HCT116 (cell line): ENCODE results near the gene DCD.

Experiments
- CTCF ChIP-seq, 3 experiments: fragments of 200-600 bp in 1 of 3; sonication (generic) in 1 of 3; IDR thresholded peaks in 2 of 3; conservative IDR thresholded peaks in 1 of 3; 2 replicates each; pipeline ENCODE4 v1.5.1; 2012 to 2017; ENCODE audit warnings: low read depth in 2 of 3, low read length in 2 of 3, antibody characterized with exemption in 1 of 3, borderline replicate concordance in 1 of 3, control low read depth in 1 of 3, mild to moderate bottlenecking in 1 of 3, mixed read lengths in 1 of 3, mixed run types in 1 of 3, moderate library complexity in 1 of 3; ENCODE audit not compliant: insufficient read depth in 1 of 3
- EGR1 ChIP-seq: IDR thresholded peaks from 2 replicates; pipeline ENCODE4 v1.6.1; 2012; ENCODE audit warnings: low read depth
- EZH2 ChIP-seq: fragments of 200-600 bp; sonication (generic); IDR thresholded peaks from 2 replicates; pipeline ENCODE4 v1.6.1; 2017; ENCODE audit warnings: antibody characterized with exemption, mixed run types
- JUND ChIP-seq: IDR thresholded peaks from 2 replicates; pipeline ENCODE4 v1.6.1; 2012
- MAX ChIP-seq: IDR thresholded peaks from 2 replicates; pipeline ENCODE4 v1.6.1; 2012
- POLR2A ChIP-seq: IDR thresholded peaks from 2 replicates; pipeline ENCODE4 v1.7.0; 2011; ENCODE audit warnings: borderline replicate concordance; ENCODE audit not compliant: insufficient read depth, insufficient read length; ENCODE audit errors: extremely low read depth
- POLR2AphosphoS5 ChIP-seq: IDR thresholded peaks from 2 replicates; pipeline ENCODE4 v1.6.1; 2011; ENCODE audit warnings: mild to moderate bottlenecking, low read depth, low read length, moderate library complexity
- RAD21 ChIP-seq: IDR thresholded peaks from 2 replicates; pipeline ENCODE4 v1.6.1; 2012; ENCODE audit warnings: low read depth, mild to moderate bottlenecking
- REST ChIP-seq: IDR thresholded peaks from 2 replicates; pipeline ENCODE4 v1.6.1; 2012; ENCODE audit warnings: low read depth
- SIN3A ChIP-seq: IDR thresholded peaks from 2 replicates; pipeline ENCODE4 v1.6.1; 2012; ENCODE audit warnings: low read depth
- ZNF274 ChIP-seq: fragments of 200-500 bp; sonication (Bioruptor generic); IDR thresholded peaks from 2 replicates; pipeline ENCODE4 v1.6.1; 2014; ENCODE audit warnings: mild to moderate bottlenecking, low read depth, low read length, inconsistent platforms

GRCh38 chr12:54627304-54627703 lies 20.9 kb downstream of the DCD start:
- TF ChIP-seq MAX = no peak
- TF ChIP-seq ZNF274 = no peak
- no peak for TF ChIP-seq CTCF (IDR thresholded peaks at IDR 0.05 in 2 of 3, conservative IDR thresholded peaks at IDR 0.05 in 1 of 3; ENCODE audit: borderline replicate concordance in 1 of 3, insufficient read depth in 1 of 3, low read depth in 2 of 3, low read length in 2 of 3)
- no peak for TF ChIP-seq JUND
- TF ChIP-seq EZH2 = no peak
- TF ChIP-seq SIN3A = no peak
- no peak for TF ChIP-seq POLR2A
- TF ChIP-seq RAD21 = no peak
- TF ChIP-seq POLR2AphosphoS5 = no peak
- TF ChIP-seq REST = no peak
- no peak for TF ChIP-seq EGR1
